H1 (cell line): ENCODE data around the gene ADCY3. TPM values are rescaled to one million over a fixed set of nuclear protein-coding genes. Genes with fewer than 3 reads are reported as not detected.

Experiments
- CTCF ChIA-PET: fragments of 300-600 bp; sonication (Branson Sonifier 250); formaldehyde crosslinking; loops from one replicate; lab custom pipeline; 2021; ENCODE audit not compliant: partially characterized antibody; lab: Charles Lee
- POLR2A ChIA-PET: fragments of 300-600 bp; sonication (Branson Sonifier 250); formaldehyde crosslinking; loops from one replicate; lab custom pipeline; 2021; ENCODE audit warnings: inconsistent platforms; ENCODE audit not compliant: partially characterized antibody; lab: Charles Lee
- DNase-seq, 2 experiments: peaks; one replicate each; pipeline versions ENCODE4 v3.0.0 to v3.0.0-alpha.2; 2010 to 2022; ENCODE audit warnings: low spot score in 2 of 2, low read depth in 1 of 2, mixed read lengths in 1 of 2
- FAIRE-seq: peaks from 2 replicates; lab custom pipeline; 2011; peaks lifted over from hg19 to GRCh38; lab: Jason Lieb, UNC
- H2AFZ ChIP-seq: 2 replicates; pipeline ENCODE4 v1.8.1; 2012; ENCODE audit warnings: low read length, inconsistent platforms
- H2AK5ac ChIP-seq: 2 replicates; pipeline ENCODE4 v1.6.1; 2013; ENCODE audit warnings: low read depth, low read length
- H2BK120ac ChIP-seq: replicated peaks from 2 replicates; pipeline ENCODE3; 2013; ENCODE audit warnings: low read depth, low read length, inconsistent platforms
- H2BK12ac ChIP-seq: 2 replicates; pipeline ENCODE4 v1.6.1; 2013; ENCODE audit warnings: low read depth, low read length
- H2BK15ac ChIP-seq: 2 replicates; pipeline ENCODE4 v1.6.1; 2013; ENCODE audit warnings: low read length
- H2BK20ac ChIP-seq: 2 replicates; pipeline ENCODE4 v1.6.1; 2013; ENCODE audit warnings: low read length
- H2BK5ac ChIP-seq: 2 replicates; pipeline ENCODE4 v1.6.1; 2013; ENCODE audit warnings: low read depth, low read length
- H3K14ac ChIP-seq: 2 replicates; pipeline ENCODE4 v1.6.1; 2013; ENCODE audit warnings: inconsistent platforms; ENCODE audit not compliant: insufficient read length
- H3K18ac ChIP-seq: 2 replicates; pipeline ENCODE4 v1.6.1; 2013; ENCODE audit warnings: low read length; ENCODE audit errors: extremely low read depth
- H3K23ac ChIP-seq: 2 replicates; pipeline ENCODE4 v1.6.1; 2013; ENCODE audit warnings: inconsistent platforms; ENCODE audit not compliant: insufficient read length
- H3K23me2 ChIP-seq: 2 replicates; pipeline ENCODE4 v1.6.1; 2013; ENCODE audit warnings: low read depth, low read length
- H3K27ac ChIP-seq: 2 replicates; pipeline ENCODE4 v1.6.1; 2011; ENCODE audit warnings: low read depth, low read length, inconsistent platforms
- H3K27me3 ChIP-seq, 4 experiments: replicated peaks in 1 of 4; 1 replicate in 1 of 4; 2 replicates in 3 of 4; pipeline versions ENCODE4 v1.6.1 to v1.8.1; 2011 to 2013; ENCODE audit warnings: low read length in 3 of 4, mild to moderate bottlenecking in 3 of 4, inconsistent platforms in 2 of 4, mixed read lengths in 2 of 4, moderate library complexity in 1 of 4; ENCODE audit not compliant: control insufficient read depth in 3 of 4, insufficient read depth in 3 of 4; ENCODE audit errors: extremely low read depth in 1 of 4
- H3K36me3 ChIP-seq, 4 experiments: 2 replicates each; pipeline versions ENCODE4 v1.6.1 to v1.8.1; 2011 to 2013; ENCODE audit warnings: mild to moderate bottlenecking in 4 of 4, low read length in 3 of 4, moderate library complexity in 2 of 4, control low read depth in 1 of 4, inconsistent platforms in 1 of 4; ENCODE audit not compliant: insufficient read depth in 4 of 4, control insufficient read depth in 2 of 4
- H3K4ac ChIP-seq: replicated peaks from 2 replicates; pipeline ENCODE3; 2013; ENCODE audit warnings: low read length, low read depth, mixed read lengths, inconsistent platforms; ENCODE audit not compliant: insufficient read length
- H3K4me1 ChIP-seq, 4 experiments: replicated peaks in 1 of 4; 1 replicate in 1 of 4; 2 replicates in 3 of 4; pipeline versions ENCODE4 v1.6.1 to v1.8.1; 2011 to 2013; ENCODE audit warnings: low read length in 3 of 4, inconsistent platforms in 2 of 4, mixed read lengths in 1 of 4; ENCODE audit not compliant: insufficient read depth in 4 of 4, control insufficient read depth in 3 of 4
- H3K4me2 ChIP-seq, 2 experiments: 2 replicates each; pipeline versions ENCODE4 v1.6.1 to v1.8.1; 2011 to 2013; ENCODE audit warnings: low read depth in 2 of 2, low read length in 2 of 2, control low read depth in 1 of 2, inconsistent platforms in 1 of 2, mild to moderate bottlenecking in 1 of 2; ENCODE audit not compliant: insufficient read depth in 1 of 2
- H3K4me3 ChIP-seq, 4 experiments: fragments of 200-600, 300-600 bp in 1 of 4; sonication (generic), shearing (Covaris generic), sonication (Bioruptor Twin) in 1 of 4; 2 replicates each; pipeline versions ENCODE4 v1.5.1 to v1.8.1; 2011 to 2016; ENCODE audit warnings: low read length in 4 of 4, low read depth in 3 of 4, control low read depth in 2 of 4, inconsistent platforms in 2 of 4, mild to moderate bottlenecking in 2 of 4, mixed read lengths in 1 of 4, moderate library complexity in 1 of 4; ENCODE audit not compliant: insufficient read depth in 2 of 4; ENCODE audit errors: extremely low read depth in 1 of 4
- H3K56ac ChIP-seq: replicated peaks from 2 replicates; pipeline ENCODE3; 2013; ENCODE audit warnings: low read depth, mild to moderate bottlenecking, mixed read lengths, low read length, inconsistent platforms; ENCODE audit not compliant: insufficient read length
- H3K79me1 ChIP-seq: 2 replicates; pipeline ENCODE4 v1.6.1; 2013; ENCODE audit warnings: low read depth, low read length, control low read depth
- H3K79me2 ChIP-seq, 2 experiments: 2 replicates each; pipeline versions ENCODE4 v1.6.1 to v1.8.1; 2012 to 2013; ENCODE audit warnings: low read length in 2 of 2, mild to moderate bottlenecking in 2 of 2, inconsistent platforms in 1 of 2; ENCODE audit not compliant: insufficient read depth in 2 of 2, control insufficient read depth in 1 of 2
- H3K9ac ChIP-seq, 4 experiments: replicated peaks in 1 of 4; 1 replicate in 1 of 4; 2 replicates in 3 of 4; pipeline versions ENCODE4 v1.6.1 to v1.8.1; 2011 to 2013; ENCODE audit warnings: low read depth in 3 of 4, low read length in 3 of 4, control low read depth in 2 of 4, mild to moderate bottlenecking in 2 of 4, moderate library complexity in 2 of 4, inconsistent platforms in 1 of 4; ENCODE audit errors: extremely low read depth in 1 of 4
- H3K9me3 ChIP-seq, 2 experiments: 2 replicates each; pipeline versions ENCODE4 v1.6.1 to v1.8.1; 2012 to 2013; ENCODE audit warnings: mild to moderate bottlenecking in 2 of 2, moderate library complexity in 2 of 2, control low read depth in 1 of 2, inconsistent platforms in 1 of 2, low read depth in 1 of 2, low read length in 1 of 2, mixed read lengths in 1 of 2; ENCODE audit not compliant: insufficient read depth in 2 of 2
- H4K20me1 ChIP-seq, 2 experiments: replicated peaks in 1 of 2; 2 replicates each; pipeline versions ENCODE3 to v1.8.1; 2011 to 2013; ENCODE audit warnings: inconsistent platforms in 2 of 2, low read length in 2 of 2, mild to moderate bottlenecking in 1 of 2; ENCODE audit not compliant: insufficient read depth in 2 of 2, control insufficient read depth in 1 of 2
- H4K5ac ChIP-seq: 2 replicates; pipeline ENCODE4 v1.6.1; 2013; ENCODE audit warnings: low read length, low read depth, mixed read lengths, inconsistent platforms; ENCODE audit not compliant: insufficient read length
- H4K8ac ChIP-seq: 2 replicates; pipeline ENCODE4 v1.8.0; 2013; ENCODE audit warnings: mild to moderate bottlenecking, moderate library complexity, low read length, inconsistent platforms; ENCODE audit not compliant: insufficient read depth; ENCODE audit errors: extremely low read depth
- H4K91ac ChIP-seq: replicated peaks from 2 replicates; pipeline ENCODE3; 2013; ENCODE audit warnings: low read length, mixed read lengths, inconsistent platforms; ENCODE audit not compliant: insufficient read length
- CEBPB ChIP-seq: IDR thresholded peaks from 2 replicates; pipeline ENCODE4 v1.6.1; 2012; ENCODE audit warnings: low read depth, low read length
- CHD1 ChIP-seq: IDR thresholded peaks from 2 replicates; pipeline ENCODE4 v1.6.1; 2012; ENCODE audit warnings: low read depth, low read length, improper control_type of control experiment
- EZH2 ChIP-seq: fragments of 200-600 bp; sonication (generic); IDR thresholded peaks from 2 replicates; pipeline ENCODE4 v1.7.1; 2012; ENCODE audit warnings: low read depth, mild to moderate bottlenecking, moderate library complexity, low read length, inconsistent platforms; ENCODE audit not compliant: severe bottlenecking
- GTF2F1 ChIP-seq: IDR thresholded peaks from 2 replicates; pipeline ENCODE4 v1.6.1; 2012; ENCODE audit warnings: low read depth, low read length, improper control_type of control experiment, borderline replicate concordance
- KDM4A ChIP-seq: IDR thresholded peaks from one replicate; pipeline ENCODE4 v1.7.1; 2012; ENCODE audit warnings: low read depth, mild to moderate bottlenecking, moderate library complexity, low read length, inconsistent platforms; ENCODE audit not compliant: severe bottlenecking
- KDM5A ChIP-seq: fragments of 200-600 bp; IDR thresholded peaks from 2 replicates; pipeline ENCODE4 v1.7.1; 2012; ENCODE audit warnings: mild to moderate bottlenecking, low read length, inconsistent platforms, mixed read lengths
- SAP30 ChIP-seq: fragments of 300-600 bp; sonication (generic); IDR thresholded peaks from 2 replicates; pipeline ENCODE4 v1.7.1; 2012; ENCODE audit warnings: low read length, moderate library complexity, mild to moderate bottlenecking, inconsistent platforms; ENCODE audit not compliant: insufficient read depth, insufficient replicate concordance
- SP4 ChIP-seq: IDR thresholded peaks from 2 replicates; pipeline ENCODE4 v1.6.1; 2012; ENCODE audit warnings: low read length, inconsistent platforms
- TEAD4 ChIP-seq: IDR thresholded peaks from 2 replicates; pipeline ENCODE4 v1.6.1; 2012; ENCODE audit warnings: low read depth, low read length, inconsistent platforms, mixed read lengths
- ZNF274 ChIP-seq: IDR thresholded peaks from 2 replicates; pipeline ENCODE4 v1.7.0; 2012; ENCODE audit warnings: low read length, borderline replicate concordance; ENCODE audit errors: extremely low read depth
- WGBS, 2 experiments: shearing (Covaris generic) in 1 of 2; methylation state at CpG; one replicate each; pipeline versions ENCODE4 v1.1.6 to v1.1.7; 2013 to 2015; ENCODE audit warnings: low lambda C conversion rate in 2 of 2, mixed read lengths in 2 of 2, inconsistent platforms in 1 of 2, low coverage in 1 of 2, missing lambda C conversion rate in 1 of 2; ENCODE audit not compliant: insufficient replicate concordance in 2 of 2, insufficient coverage in 1 of 2, insufficient read length in 1 of 2; ENCODE audit errors: extremely low coverage in 1 of 2, missing lambda C conversion rate in 1 of 2; 5-methylcytosine and 5-hydroxymethylcytosine counted together
- polyA plus RNA-seq, 7 experiments: library from polyadenylated mRNA; depleted of rRNA in 3 of 7; stranded (reverse) in 5 of 7; unstranded in 2 of 7; fragments of >200 nt in 5 of 7; fragments of 200-250 nt in 2 of 7; gene quantifications; 1 replicate in 5 of 7; 2 replicates in 1 of 7; 4 replicates in 1 of 7; pipeline versions ENCODE4 v1.2.1 to v1.2.3, GENCODE V29; 2011 to 2013; ENCODE audit warnings: missing spikeins in 2 of 7, mixed read lengths in 2 of 7
- total RNA-seq: library from RNA; stranded (reverse); fragmentation: NEBNext Ultra II Directional; extraction: Animal tissue kit (Norgen Biotek cat#: 25700); gene quantifications from 2 replicates; pipeline ENCODE4 v1.2.1, GENCODE V29; 2021
- TF ChIP-seq, protein P1 (sequence below): IDR thresholded peaks from 2 replicates; pipeline ENCODE4 v1.6.1; 2012; ENCODE audit warnings: low read length, inconsistent platforms

Gene ADCY3
- total and polyA plus RNA-seq, 2 of the 8 experiments (the other 6 are each of a cell fraction or from before 2014, with no cell fraction given), result 45.1 to 52.9 TPM

DNA sequence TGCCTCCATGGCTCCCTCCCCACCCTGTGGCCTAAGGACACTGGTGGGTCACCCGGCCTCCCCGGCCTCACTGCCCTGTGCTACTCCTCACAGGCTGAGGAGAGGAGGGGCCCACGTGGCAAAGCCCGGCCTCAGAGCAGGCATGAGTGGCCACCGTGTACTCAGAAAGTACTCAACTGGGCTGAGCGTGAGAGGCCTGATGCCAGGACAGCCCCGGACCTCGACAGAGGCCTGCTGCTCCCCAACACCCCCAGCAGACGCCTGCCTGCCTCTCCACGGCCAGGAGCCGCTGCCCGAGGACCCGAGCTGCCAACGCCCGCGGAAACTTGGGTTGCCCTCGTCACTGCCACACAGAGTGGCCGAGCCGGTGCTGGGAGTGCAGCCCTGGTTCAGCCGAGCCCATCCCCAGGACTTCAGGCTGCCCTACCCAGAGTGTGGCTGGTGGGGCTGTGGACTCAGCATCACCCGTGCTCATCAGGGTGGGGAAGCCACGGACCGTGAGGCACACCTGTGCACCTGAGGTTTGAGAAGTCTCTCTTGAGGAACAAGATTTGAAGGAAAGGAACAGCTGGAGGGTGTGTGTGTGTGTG, 67.5 kb downstream of the ADCY3 start:
- Histone ChIP-seq H2BK12ac (no peak overlapping the region), H3K18ac (no peak overlapping the region), H3K56ac (no peak overlapping the region), H2BK15ac (no peak overlapping the region), H3K4me2 (no peak overlapping the region), H3K79me1 (no peaks in the 10 kb centered on the region; the same call in 1 of the 2 replicates), H2AK5ac (no peak overlapping the region), H3K23ac (no peak overlapping the region), H3K27ac (no peak overlapping the region), H4K20me1 (peaks cover 0 to 2% of the 10 kb centered on the region in 2 experiments), H3K4ac (no peak overlapping the region), H4K5ac (no peak overlapping the region), H3K9me3 (peaks cover 8 to 11% of the 10 kb centered on the region in 2 experiments; a peak in 3 of 4 replicates), H2AFZ (no peak overlapping the region), H3K27me3 (no peaks in the 10 kb centered on the region), H3K9ac (no peak overlapping the region), H2BK20ac (no peak overlapping the region), H3K4me3 (no peak overlapping the region), H2BK5ac (no peak overlapping the region), H3K14ac (no peak overlapping the region), H4K8ac (no peak overlapping the region; the same call in 1 of the 2 replicates), H2BK120ac (no peak overlapping the region), H3K23me2 (no peaks in the 10 kb centered on the region), H3K79me2 (no peaks in the 10 kb centered on the region), H3K4me1 (no peaks in the 10 kb centered on the region), H3K36me3 (no peaks in the 10 kb centered on the region; a peak in 2 of 8 replicates), H4K91ac (no peak overlapping the region)
- ChIA-PET CTCF (interaction anchor here (0.8 kb wide), 1 partner anchor 11 kb away, joined by 3 read pairs; no protein-coding TSS in a partner anchor), POLR2A (no interaction called here)
- WGBS, 2 experiments, result 91% methylated on average over 18 of the region's 23 CpGs; no CpG with 5 or more reads in 1 of the 2 experiments
- TF ChIP-seq KDM5A, result no peak
- no peak for TF ChIP-seq CHD1
- TF ChIP-seq GTF2F1, result no peak
- TF ChIP-seq SAP30, result no peak
- no peak for TF ChIP-seq SP4
- TF ChIP-seq TEAD4, result no peak
- no peak for TF ChIP-seq KDM4A
- TF ChIP-seq CEBPB, result no peak
- TF ChIP-seq ZNF274, result no peak
- TF ChIP-seq, protein P1, sequence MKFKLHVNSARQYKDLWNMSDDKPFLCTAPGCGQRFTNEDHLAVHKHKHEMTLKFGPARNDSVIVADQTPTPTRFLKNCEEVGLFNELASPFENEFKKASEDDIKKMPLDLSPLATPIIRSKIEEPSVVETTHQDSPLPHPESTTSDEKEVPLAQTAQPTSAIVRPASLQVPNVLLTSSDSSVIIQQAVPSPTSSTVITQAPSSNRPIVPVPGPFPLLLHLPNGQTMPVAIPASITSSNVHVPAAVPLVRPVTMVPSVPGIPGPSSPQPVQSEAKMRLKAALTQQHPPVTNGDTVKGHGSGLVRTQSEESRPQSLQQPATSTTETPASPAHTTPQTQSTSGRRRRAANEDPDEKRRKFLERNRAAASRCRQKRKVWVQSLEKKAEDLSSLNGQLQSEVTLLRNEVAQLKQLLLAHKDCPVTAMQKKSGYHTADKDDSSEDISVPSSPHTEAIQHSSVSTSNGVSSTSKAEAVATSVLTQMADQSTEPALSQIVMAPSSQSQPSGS, result no peak
- TF ChIP-seq EZH2, result no peak
- DNase-seq (no peak), FAIRE-seq (no peak)
